Activated T-helper 2 cell treated with anti-CD3 and anti-CD28 coated beads, Interferon-gamma antibody, Interleukin-2, Interleukin-4, amounts not matched to agents 10 μg/mL and 5 μg/mL and 100 μg/mL, durations not matched to agents 14 hours and 24 hours and 36 hours (primary cell): ENCODE data around the gene RYR3. TPM values are rescaled to one million over a fixed set of nuclear protein-coding genes. Genes with fewer than 3 reads are reported as not detected.

Experiments used
- DNase-seq: peaks from one replicate; pipeline ENCODE4 v3.0.0; 2021; ENCODE audit warnings: low spot score
- H3K27ac Mint-ChIP-seq: one replicate; pipeline ENCODE4 v1.8.0; 2021; ENCODE audit warnings: mixed read lengths
- H3K27me3 Mint-ChIP-seq: one replicate; pipeline ENCODE4 v1.8.0; 2021; ENCODE audit warnings: low read depth, mixed read lengths
- H3K36me3 Mint-ChIP-seq: one replicate; pipeline ENCODE4 v1.8.0; 2021; ENCODE audit warnings: low read depth, mixed read lengths
- H3K4me1 Mint-ChIP-seq: one replicate; pipeline ENCODE4 v1.8.0; 2021; ENCODE audit warnings: low read depth, mixed read lengths
- H3K4me3 Mint-ChIP-seq: one replicate; pipeline ENCODE4 v1.8.0; 2021; ENCODE audit warnings: low read depth, mild to moderate bottlenecking, moderate library complexity, mixed read lengths
- H3K9me3 Mint-ChIP-seq: one replicate; pipeline ENCODE4 v1.8.0; 2021; ENCODE audit warnings: mixed read lengths
- intact Hi-C: fragments of 100-400 bp; cut with micrococcal nuclease; formaldehyde crosslinking; loops from one replicate; pipeline ENCODE4 v1.15.1; 2023
- total RNA-seq: library from RNA; stranded (reverse); gene quantifications from 2 replicates; pipeline ENCODE4 v1.2.3, GENCODE V29; 2022

Gene RYR3
- total RNA-seq, 1 donor from 2014 or later = 0.05 TPM

GRCh38 chr15:33448151-33448550 lies 137.4 kb downstream of the RYR3 start:
- no peak overlapping the region for H3K4me3 Mint-ChIP-seq
- no peaks in the 10 kb centered on the region for H3K36me3 Mint-ChIP-seq
- no peaks in the 10 kb centered on the region for H3K4me1 Mint-ChIP-seq
- H3K9me3 Mint-ChIP-seq = no peaks in the 10 kb centered on the region
- H3K27ac Mint-ChIP-seq = no peak overlapping the region
- DNase-seq = no peak
- intact Hi-C loops = no loop called here
- H3K27me3 Mint-ChIP-seq = peaks cover 6% of the 10 kb centered on the region

GRCh38 chr15:33448961-33449606 lies 138.3 kb downstream of the RYR3 start:
- no peaks in the 10 kb centered on the region for H3K9me3 Mint-ChIP-seq
- no peaks in the 10 kb centered on the region for H3K4me1 Mint-ChIP-seq
- DNase-seq = no peak
- H3K4me3 Mint-ChIP-seq = no peak overlapping the region
- intact Hi-C loops = no loop called here
- no peaks in the 10 kb centered on the region for H3K36me3 Mint-ChIP-seq
- peaks cover 6% of the 10 kb centered on the region for H3K27me3 Mint-ChIP-seq
- no peak overlapping the region for H3K27ac Mint-ChIP-seq

GRCh38 chr15:33449810-33450209 lies 139.0 kb downstream of the RYR3 start:
- intact Hi-C loops = no loop called here
- no peaks in the 10 kb centered on the region for H3K36me3 Mint-ChIP-seq
- no peak overlapping the region for H3K27ac Mint-ChIP-seq
- H3K4me3 Mint-ChIP-seq = no peak overlapping the region
- H3K9me3 Mint-ChIP-seq = no peaks in the 10 kb centered on the region
- no peaks in the 10 kb centered on the region for H3K4me1 Mint-ChIP-seq
- H3K27me3 Mint-ChIP-seq = peaks cover 6% of the 10 kb centered on the region
- no peak for DNase-seq

- Mint-ChIP-seq H3K36me3 (no peaks in the 10 kb centered on the region), H3K4me3 (no peak overlapping the region), H3K27ac (no peak overlapping the region), H3K27me3 (peaks cover 6% of the 10 kb centered on the region), H3K4me1 (no peaks in the 10 kb centered on the region), H3K9me3 (no peaks in the 10 kb centered on the region)
- intact Hi-C loops = no loop called here
- DNase-seq = no peak
These were observed 140.6 kb downstream of the RYR3 start for GRCh38 chr15:33451385-33451784.

GRCh38 chr15:33453761-33454160 lies 143.0 kb downstream of the RYR3 start:
- peaks cover 2% of the 10 kb centered on the region for H3K27me3 Mint-ChIP-seq
- H3K4me1 Mint-ChIP-seq = no peaks in the 10 kb centered on the region
- intact Hi-C loops = no loop called here
- H3K36me3 Mint-ChIP-seq = no peaks in the 10 kb centered on the region
- no peaks in the 10 kb centered on the region for H3K9me3 Mint-ChIP-seq
- H3K4me3 Mint-ChIP-seq = no peak overlapping the region
- no peak overlapping the region for H3K27ac Mint-ChIP-seq
- DNase-seq = no peak

GRCh38 chr15:33454346-33454745 lies 143.6 kb downstream of the RYR3 start:
- H3K9me3 Mint-ChIP-seq = no peaks in the 10 kb centered on the region
- H3K4me1 Mint-ChIP-seq = no peaks in the 10 kb centered on the region
- no peak overlapping the region for H3K27ac Mint-ChIP-seq
- no peak for DNase-seq
- H3K27me3 Mint-ChIP-seq = peaks cover 2% of the 10 kb centered on the region
- no peak overlapping the region for H3K4me3 Mint-ChIP-seq
- H3K36me3 Mint-ChIP-seq = no peaks in the 10 kb centered on the region
- intact Hi-C loops = no loop called here

- H3K36me3 Mint-ChIP-seq = no peaks in the 10 kb centered on the region
- no peaks in the 10 kb centered on the region for H3K9me3 Mint-ChIP-seq
These were observed 144.2 kb downstream of the RYR3 start for GRCh38 chr15:33454996-33455395.

GRCh38 chr15:33458421-33458820 lies 147.7 kb downstream of the RYR3 start:
- DNase-seq = no peak
- intact Hi-C loops = no loop called here
- H3K4me3 Mint-ChIP-seq = no peak overlapping the region
- H3K27me3 Mint-ChIP-seq = no peaks in the 10 kb centered on the region
- no peak overlapping the region for H3K27ac Mint-ChIP-seq
- H3K36me3 Mint-ChIP-seq = no peaks in the 10 kb centered on the region
- H3K4me1 Mint-ChIP-seq = no peaks in the 10 kb centered on the region
- no peaks in the 10 kb centered on the region for H3K9me3 Mint-ChIP-seq

More at GRCh38 chr15:33454996-33455395, 144.2 kb downstream of the RYR3 start:
- no peak for DNase-seq
- intact Hi-C loops = no loop called here
- Mint-ChIP-seq H3K27ac (no peak overlapping the region), H3K4me1 (no peaks in the 10 kb centered on the region), H3K4me3 (no peak overlapping the region), H3K27me3 (no peaks in the 10 kb centered on the region)

GRCh38 chr15:33460166-33460805 lies 149.5 kb downstream of the RYR3 start:
- H3K4me1 Mint-ChIP-seq = no peaks in the 10 kb centered on the region
- H3K27me3 Mint-ChIP-seq = no peaks in the 10 kb centered on the region
- H3K4me3 Mint-ChIP-seq = no peak overlapping the region
- H3K36me3 Mint-ChIP-seq = no peaks in the 10 kb centered on the region
- intact Hi-C loops = no loop called here
- DNase-seq = no peak
- no peak overlapping the region for H3K27ac Mint-ChIP-seq
- H3K9me3 Mint-ChIP-seq = no peaks in the 10 kb centered on the region

- intact Hi-C loops = no loop called here
- Mint-ChIP-seq H3K27ac (no peak overlapping the region), H3K4me3 (no peak overlapping the region), H3K27me3 (no peaks in the 10 kb centered on the region), H3K4me1 (no peaks in the 10 kb centered on the region), H3K9me3 (no peaks in the 10 kb centered on the region), H3K36me3 (no peaks in the 10 kb centered on the region)
- DNase-seq = no peak
These were observed 150.9 kb downstream of the RYR3 start for GRCh38 chr15:33461671-33462070.

- no peaks in the 10 kb centered on the region for H3K36me3 Mint-ChIP-seq
- no peaks in the 10 kb centered on the region for H3K27me3 Mint-ChIP-seq
- intact Hi-C loops = no loop called here
- H3K9me3 Mint-ChIP-seq = no peaks in the 10 kb centered on the region
- H3K4me3 Mint-ChIP-seq = no peak overlapping the region
- no peak overlapping the region for H3K27ac Mint-ChIP-seq
- H3K4me1 Mint-ChIP-seq = no peaks in the 10 kb centered on the region
- DNase-seq = no peak
These were observed 156.5 kb downstream of the RYR3 start for GRCh38 chr15:33467146-33467815.

GRCh38 chr15:33467816-33468163 lies 157.0 kb downstream of the RYR3 start:
- intact Hi-C loops = no loop called here
- DNase-seq = no peak
- no peaks in the 10 kb centered on the region for H3K4me1 Mint-ChIP-seq
- H3K36me3 Mint-ChIP-seq = no peaks in the 10 kb centered on the region
- no peak overlapping the region for H3K27ac Mint-ChIP-seq
- H3K9me3 Mint-ChIP-seq = no peaks in the 10 kb centered on the region
- no peaks in the 10 kb centered on the region for H3K27me3 Mint-ChIP-seq
- no peak overlapping the region for H3K4me3 Mint-ChIP-seq

- H3K9me3 Mint-ChIP-seq = no peaks in the 10 kb centered on the region
- DNase-seq = no peak
- intact Hi-C loops = no loop called here
- H3K4me1 Mint-ChIP-seq = no peaks in the 10 kb centered on the region
- H3K36me3 Mint-ChIP-seq = no peaks in the 10 kb centered on the region
- no peak overlapping the region for H3K27ac Mint-ChIP-seq
- H3K4me3 Mint-ChIP-seq = no peak overlapping the region
- H3K27me3 Mint-ChIP-seq = no peaks in the 10 kb centered on the region
These were observed 158.0 kb downstream of the RYR3 start for GRCh38 chr15:33468740-33469139.
